SK-N-SH treated with all-trans-retinoic acid at 6 μM for 48 hours (cell line): ENCODE results near the gene CELF4.

ENCODE experiments used
- ATAC-seq: fragments of 200-7000 bp; cut with Tn5 transposase; 3 replicates; pipeline ENCODE4 v1.9.1; 2020; ENCODE audit warnings: mild to moderate bottlenecking, moderate library complexity
- ARNTL ChIP-seq: fragments of 450-650 bp; formaldehyde crosslinking; IDR thresholded peaks from 2 replicates; pipeline ENCODE4 v1.5.0; 2020; ENCODE audit warnings: low read depth, mild to moderate bottlenecking, moderate library complexity, borderline replicate concordance
- BACH2 ChIP-seq: fragments of 250-450 bp; sonication (Bioruptor Pico); IDR thresholded peaks from 2 replicates; pipeline ENCODE4 v1.9.0; 2021; ENCODE audit warnings: mild to moderate bottlenecking, borderline replicate concordance
- CSDC2 ChIP-seq: fragments of 250-450 bp; sonication (Bioruptor Pico); IDR thresholded peaks from 2 replicates; pipeline ENCODE4 v1.5.0; 2020; ENCODE audit warnings: mild to moderate bottlenecking, moderate library complexity
- GLIS3 ChIP-seq: fragments of 250-450 bp; sonication (Bioruptor Pico); IDR thresholded peaks from 2 replicates; pipeline ENCODE4 v1.5.0; 2020; ENCODE audit warnings: mild to moderate bottlenecking, moderate library complexity
- SNAI2 ChIP-seq: fragments of 250-450 bp; sonication (Bioruptor Pico); IDR thresholded peaks from 2 replicates; pipeline ENCODE4 v1.5.0; 2020; ENCODE audit warnings: mild to moderate bottlenecking, moderate library complexity
- TCF4 ChIP-seq: fragments of 250-450 bp; sonication (Bioruptor Pico); IDR thresholded peaks from 2 replicates; pipeline ENCODE4 v1.8.0; 2021; ENCODE audit warnings: mild to moderate bottlenecking, moderate library complexity, borderline replicate concordance
- TOX ChIP-seq: fragments of 250-450 bp; sonication (Bioruptor Pico); IDR thresholded peaks from 2 replicates; pipeline ENCODE4 v1.8.0; 2021; ENCODE audit warnings: mild to moderate bottlenecking, moderate library complexity, borderline replicate concordance
- ZC3H10 ChIP-seq: fragments of 250-450 bp; sonication (Bioruptor Pico); IDR thresholded peaks from 2 replicates; pipeline ENCODE4 v1.5.1; 2021; ENCODE audit warnings: mild to moderate bottlenecking, moderate library complexity
- ZFP3 ChIP-seq: fragments of 250-450 bp; sonication (Bioruptor Pico); IDR thresholded peaks from 2 replicates; pipeline ENCODE4 v1.5.0; 2020; ENCODE audit warnings: mild to moderate bottlenecking, moderate library complexity
- ZFP30 ChIP-seq: fragments of 450-650 bp; formaldehyde crosslinking; IDR thresholded peaks from 2 replicates; pipeline ENCODE4 v1.5.0; 2022; ENCODE audit warnings: mild to moderate bottlenecking, moderate library complexity
- ZNF565 ChIP-seq: fragments of 450-650 bp; formaldehyde crosslinking; conservative IDR thresholded peaks from 2 replicates; pipeline ENCODE4 v1.5.0; 2020; ENCODE audit warnings: low read depth, mild to moderate bottlenecking, moderate library complexity
- ZNF70 ChIP-seq: fragments of 450-650 bp; formaldehyde crosslinking; IDR thresholded peaks from 2 replicates; pipeline ENCODE4 v1.5.0; 2020; ENCODE audit warnings: mild to moderate bottlenecking, moderate library complexity
- ZNF8 ChIP-seq: fragments of 450-650 bp; formaldehyde crosslinking; IDR thresholded peaks from 2 replicates; pipeline ENCODE4 v1.5.0; 2020; ENCODE audit warnings: mild to moderate bottlenecking, moderate library complexity
- TF ChIP-seq, protein P1 (sequence below): fragments of 250-450 bp; sonication (Bioruptor Pico); IDR thresholded peaks from 2 replicates; pipeline ENCODE4 v1.5.0; 2020; ENCODE audit warnings: mild to moderate bottlenecking, moderate library complexity
- TF ChIP-seq, protein P2 (sequence below): fragments of 250-450 bp; sonication (Bioruptor Pico); IDR thresholded peaks from 2 replicates; pipeline ENCODE4 v1.5.1; 2020; ENCODE audit warnings: low read depth, mild to moderate bottlenecking, moderate library complexity
- TF ChIP-seq, protein P3 (sequence below): fragments of 250-450 bp; sonication (Bioruptor Pico); IDR thresholded peaks from 2 replicates; pipeline ENCODE4 v1.5.1; 2021; ENCODE audit warnings: mild to moderate bottlenecking, moderate library complexity
- TF ChIP-seq, protein P4 (sequence below): fragments of 250-450 bp; sonication (Bioruptor Pico); IDR thresholded peaks from 2 replicates; pipeline ENCODE4 v1.8.0; 2020; ENCODE audit warnings: mild to moderate bottlenecking, moderate library complexity, borderline replicate concordance

Gene CELF4

GRCh38 chr18:37547196-37547827 lies 18.3 kb downstream of the CELF4 start (continued):
- TF ChIP-seq CSDC2 (CRISPR knock-in tag) = no peak

GRCh38 chr18:37546651-37547050 lies 18.9 kb downstream of the CELF4 start:
- no peak for ATAC-seq
- no peak for TF ChIP-seq GLIS3 (CRISPR knock-in tag)
- TF ChIP-seq ZC3H10 (CRISPR knock-in tag) = no peak
- TF ChIP-seq TCF4 (CRISPR knock-in tag) = no peak
- TF ChIP-seq, protein P1, sequence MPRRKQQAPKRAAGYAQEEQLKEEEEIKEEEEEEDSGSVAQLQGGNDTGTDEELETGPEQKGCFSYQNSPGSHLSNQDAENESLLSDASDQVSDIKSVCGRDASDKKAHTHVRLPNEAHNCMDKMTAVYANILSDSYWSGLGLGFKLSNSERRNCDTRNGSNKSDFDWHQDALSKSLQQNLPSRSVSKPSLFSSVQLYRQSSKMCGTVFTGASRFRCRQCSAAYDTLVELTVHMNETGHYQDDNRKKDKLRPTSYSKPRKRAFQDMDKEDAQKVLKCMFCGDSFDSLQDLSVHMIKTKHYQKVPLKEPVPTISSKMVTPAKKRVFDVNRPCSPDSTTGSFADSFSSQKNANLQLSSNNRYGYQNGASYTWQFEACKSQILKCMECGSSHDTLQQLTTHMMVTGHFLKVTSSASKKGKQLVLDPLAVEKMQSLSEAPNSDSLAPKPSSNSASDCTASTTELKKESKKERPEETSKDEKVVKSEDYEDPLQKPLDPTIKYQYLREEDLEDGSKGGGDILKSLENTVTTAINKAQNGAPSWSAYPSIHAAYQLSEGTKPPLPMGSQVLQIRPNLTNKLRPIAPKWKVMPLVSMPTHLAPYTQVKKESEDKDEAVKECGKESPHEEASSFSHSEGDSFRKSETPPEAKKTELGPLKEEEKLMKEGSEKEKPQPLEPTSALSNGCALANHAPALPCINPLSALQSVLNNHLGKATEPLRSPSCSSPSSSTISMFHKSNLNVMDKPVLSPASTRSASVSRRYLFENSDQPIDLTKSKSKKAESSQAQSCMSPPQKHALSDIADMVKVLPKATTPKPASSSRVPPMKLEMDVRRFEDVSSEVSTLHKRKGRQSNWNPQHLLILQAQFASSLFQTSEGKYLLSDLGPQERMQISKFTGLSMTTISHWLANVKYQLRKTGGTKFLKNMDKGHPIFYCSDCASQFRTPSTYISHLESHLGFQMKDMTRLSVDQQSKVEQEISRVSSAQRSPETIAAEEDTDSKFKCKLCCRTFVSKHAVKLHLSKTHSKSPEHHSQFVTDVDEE (CRISPR knock-in tag) = no peak
- TF ChIP-seq ZNF8 (CRISPR knock-in tag) = no peak
- TF ChIP-seq ZFP30 (CRISPR knock-in tag) = no peak
- TF ChIP-seq, protein P2, sequence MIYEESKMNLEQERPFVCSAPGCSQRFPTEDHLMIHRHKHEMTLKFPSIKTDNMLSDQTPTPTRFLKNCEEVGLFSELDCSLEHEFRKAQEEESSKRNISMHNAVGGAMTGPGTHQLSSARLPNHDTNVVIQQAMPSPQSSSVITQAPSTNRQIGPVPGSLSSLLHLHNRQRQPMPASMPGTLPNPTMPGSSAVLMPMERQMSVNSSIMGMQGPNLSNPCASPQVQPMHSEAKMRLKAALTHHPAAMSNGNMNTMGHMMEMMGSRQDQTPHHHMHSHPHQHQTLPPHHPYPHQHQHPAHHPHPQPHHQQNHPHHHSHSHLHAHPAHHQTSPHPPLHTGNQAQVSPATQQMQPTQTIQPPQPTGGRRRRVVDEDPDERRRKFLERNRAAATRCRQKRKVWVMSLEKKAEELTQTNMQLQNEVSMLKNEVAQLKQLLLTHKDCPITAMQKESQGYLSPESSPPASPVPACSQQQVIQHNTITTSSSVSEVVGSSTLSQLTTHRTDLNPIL (CRISPR knock-in tag) = no peak
- no peak for TF ChIP-seq ZNF70 (CRISPR knock-in tag)
- TF ChIP-seq TOX (CRISPR knock-in tag) = no peak
- TF ChIP-seq ZFP3 (CRISPR knock-in tag) = no peak
- no peak for TF ChIP-seq ARNTL (CRISPR knock-in tag)
- TF ChIP-seq, protein P3, sequence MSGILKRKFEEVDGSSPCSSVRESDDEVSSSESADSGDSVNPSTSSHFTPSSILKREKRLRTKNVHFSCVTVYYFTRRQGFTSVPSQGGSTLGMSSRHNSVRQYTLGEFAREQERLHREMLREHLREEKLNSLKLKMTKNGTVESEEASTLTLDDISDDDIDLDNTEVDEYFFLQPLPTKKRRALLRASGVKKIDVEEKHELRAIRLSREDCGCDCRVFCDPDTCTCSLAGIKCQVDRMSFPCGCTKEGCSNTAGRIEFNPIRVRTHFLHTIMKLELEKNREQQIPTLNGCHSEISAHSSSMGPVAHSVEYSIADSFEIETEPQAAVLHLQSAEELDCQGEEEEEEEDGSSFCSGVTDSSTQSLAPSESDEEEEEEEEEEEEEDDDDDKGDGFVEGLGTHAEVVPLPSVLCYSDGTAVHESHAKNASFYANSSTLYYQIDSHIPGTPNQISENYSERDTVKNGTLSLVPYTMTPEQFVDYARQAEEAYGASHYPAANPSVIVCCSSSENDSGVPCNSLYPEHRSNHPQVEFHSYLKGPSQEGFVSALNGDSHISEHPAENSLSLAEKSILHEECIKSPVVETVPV (CRISPR knock-in tag) = no peak
- TF ChIP-seq, all 23 proteins: peak for 0

GRCh38 chr18:37546272-37546537 lies 19.4 kb downstream of the CELF4 start:
- no peak for TF ChIP-seq TCF4 (CRISPR knock-in tag)
- TF ChIP-seq ZNF70 (CRISPR knock-in tag) = no peak
- TF ChIP-seq BACH2 (CRISPR knock-in tag) = no peak
- ATAC-seq = no peak

DNA sequence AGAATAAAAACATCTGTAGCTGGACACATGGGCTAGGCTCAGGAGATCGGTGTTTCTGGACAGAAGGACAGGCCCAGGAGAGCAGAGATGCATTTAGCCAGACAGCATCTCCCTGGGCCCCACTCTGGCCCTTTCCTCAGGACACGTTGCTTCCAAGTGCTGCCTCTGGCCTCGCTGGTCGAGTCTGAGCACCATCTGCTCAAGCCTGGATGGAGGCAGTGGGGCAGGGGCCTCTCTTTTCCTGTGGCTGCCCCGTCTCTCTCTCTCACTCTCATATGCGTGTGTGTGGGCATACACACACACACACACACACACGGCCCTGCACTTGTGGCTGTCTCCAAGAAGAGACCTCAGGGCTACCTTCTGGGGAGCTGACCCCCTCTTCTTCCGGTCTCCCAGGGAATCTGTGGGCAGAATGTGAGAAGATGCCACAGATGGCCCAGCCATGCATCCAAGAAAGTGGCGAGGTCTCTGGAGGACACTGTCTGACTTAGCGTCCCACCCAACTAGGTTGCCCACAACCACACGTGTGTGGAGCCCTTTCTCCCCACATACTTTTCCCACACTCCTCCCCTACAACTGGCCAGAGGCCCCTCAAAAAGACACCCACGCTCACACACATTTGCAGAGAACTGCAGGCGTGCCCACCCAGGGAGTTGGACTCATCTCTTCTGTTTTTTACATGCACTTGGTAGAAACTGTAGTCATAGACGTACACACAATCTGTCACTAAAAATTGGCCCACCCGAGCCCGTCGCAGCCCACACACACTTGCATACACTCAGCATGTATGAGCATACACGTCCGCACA lies 19.9 kb downstream of the CELF4 start:
- no peak for ATAC-seq
- TF ChIP-seq TOX (CRISPR knock-in tag) = no peak
- no peak for TF ChIP-seq ZNF565 (CRISPR knock-in tag)
- TF ChIP-seq, protein P2 (CRISPR knock-in tag) = no peak
- TF ChIP-seq, protein P3 (CRISPR knock-in tag) = no peak
- TF ChIP-seq, all 23 proteins: peak for 0

DNA sequence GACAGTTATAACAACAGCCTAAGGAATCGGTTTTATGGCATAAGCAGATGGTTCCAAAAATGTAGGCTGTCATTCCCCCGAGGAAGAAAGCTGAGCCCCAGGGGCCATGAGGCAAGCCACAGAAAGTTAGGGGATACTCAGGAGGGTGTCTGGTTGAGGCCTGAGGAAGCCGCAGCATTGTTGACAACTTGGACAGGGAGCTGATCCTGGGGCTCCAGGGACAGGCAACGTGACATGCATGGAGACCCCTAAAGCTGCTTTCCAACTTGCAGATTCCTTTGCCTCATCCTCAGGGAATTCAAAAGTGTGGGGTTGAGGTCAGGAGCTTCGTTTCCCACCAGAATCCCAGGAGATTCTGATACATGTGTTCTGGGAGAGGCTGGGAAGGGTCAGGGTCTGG lies 20.9 kb downstream of the CELF4 start:
- ATAC-seq = no peak
- TF ChIP-seq CSDC2 (CRISPR knock-in tag) = no peak
- TF ChIP-seq SNAI2 = no peak
- TF ChIP-seq TCF4 (CRISPR knock-in tag) = no peak
- TF ChIP-seq ARNTL (CRISPR knock-in tag) = no peak
- TF ChIP-seq, protein P1 (CRISPR knock-in tag) = no peak
- TF ChIP-seq, protein P4, sequence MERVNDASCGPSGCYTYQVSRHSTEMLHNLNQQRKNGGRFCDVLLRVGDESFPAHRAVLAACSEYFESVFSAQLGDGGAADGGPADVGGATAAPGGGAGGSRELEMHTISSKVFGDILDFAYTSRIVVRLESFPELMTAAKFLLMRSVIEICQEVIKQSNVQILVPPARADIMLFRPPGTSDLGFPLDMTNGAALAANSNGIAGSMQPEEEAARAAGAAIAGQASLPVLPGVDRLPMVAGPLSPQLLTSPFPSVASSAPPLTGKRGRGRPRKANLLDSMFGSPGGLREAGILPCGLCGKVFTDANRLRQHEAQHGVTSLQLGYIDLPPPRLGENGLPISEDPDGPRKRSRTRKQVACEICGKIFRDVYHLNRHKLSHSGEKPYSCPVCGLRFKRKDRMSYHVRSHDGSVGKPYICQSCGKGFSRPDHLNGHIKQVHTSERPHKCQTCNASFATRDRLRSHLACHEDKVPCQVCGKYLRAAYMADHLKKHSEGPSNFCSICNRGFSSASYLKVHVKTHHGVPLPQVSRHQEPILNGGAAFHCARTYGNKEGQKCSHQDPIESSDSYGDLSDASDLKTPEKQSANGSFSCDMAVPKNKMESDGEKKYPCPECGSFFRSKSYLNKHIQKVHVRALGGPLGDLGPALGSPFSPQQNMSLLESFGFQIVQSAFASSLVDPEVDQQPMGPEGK (CRISPR knock-in tag) = no peak
